ENCODE data around the gene FHOD3.

Gene FHOD3

DNA sequence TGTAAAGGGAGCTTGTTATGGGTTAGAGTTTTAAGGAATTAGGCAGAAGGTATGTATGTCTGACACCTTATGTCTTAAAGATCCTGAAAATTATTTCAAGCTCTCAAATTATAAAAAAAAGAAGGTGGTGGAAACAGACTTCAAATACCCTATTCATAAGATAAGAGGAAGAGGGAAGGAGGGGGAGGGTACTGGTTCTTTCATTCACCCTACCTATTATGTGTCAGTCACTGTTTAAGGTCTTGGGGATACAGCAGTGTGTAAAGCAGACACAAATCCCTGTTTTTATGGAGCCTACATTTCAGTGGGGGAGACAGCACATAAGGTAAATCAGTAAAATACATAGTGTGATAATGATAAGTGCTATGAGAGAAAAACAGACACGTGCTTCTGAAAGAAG is 184.4 kb downstream of the FHOD3 start:
- ChIA-PET CTCF (interaction anchor here (0.6 kb wide), 2 partner anchors 11 to 862 kb away, joined by 3 read pairs; no protein-coding TSS in a partner anchor), POLR2A (no interaction called here)
- H3K36me3 ChIP-seq (ENCODE audit: control insufficient read depth in 2 of 2, insufficient read depth in 1 of 2, low read length in 2 of 2): no peaks in the 10 kb centered on the region
- H3K4me1 ChIP-seq (ENCODE audit: control insufficient read depth, insufficient read depth, low read length): no peaks in the 10 kb centered on the region
- no peak overlapping the region for H3K4me3 ChIP-seq (ENCODE audit: low read depth, low read length)
- TF ChIP-seq ZNF623 (tag by site-specific recombination; IDR thresholded peaks at IDR 0.05): no peak
- TF ChIP-seq EGR2 (tag by site-specific recombination; IDR thresholded peaks at IDR 0.05; ENCODE audit: low read depth): no peak
- no peak for TF ChIP-seq ZBTB26 (tag by site-specific recombination; optimal IDR thresholded peaks at IDR 0.05)
- no peak for TF ChIP-seq KLF8 (tag by site-specific recombination; IDR thresholded peaks at IDR 0.05)
- TF ChIP-seq ZNF624 (tag by site-specific recombination; IDR thresholded peaks at IDR 0.05): no peak
- TF ChIP-seq ZNF621 (tag by site-specific recombination; IDR thresholded peaks at IDR 0.05): no peak
- TF ChIP-seq ZSCAN23 (tag by site-specific recombination; IDR thresholded peaks at IDR 0.05): no peak
- TF ChIP-seq GLIS1 (tag by site-specific recombination; IDR thresholded peaks at IDR 0.05): no peak
- TF ChIP-seq ZNF530 (tag by site-specific recombination; IDR thresholded peaks at IDR 0.05; ENCODE audit: low read depth): no peak
- no peak overlapping the region for H3K27ac ChIP-seq (ENCODE audit: extremely low read depth, low read depth, low read length)
- H3K9me3 ChIP-seq (ENCODE audit: control insufficient read depth, insufficient read depth, low read depth, low read length): no peaks in the 10 kb centered on the region

DNA sequence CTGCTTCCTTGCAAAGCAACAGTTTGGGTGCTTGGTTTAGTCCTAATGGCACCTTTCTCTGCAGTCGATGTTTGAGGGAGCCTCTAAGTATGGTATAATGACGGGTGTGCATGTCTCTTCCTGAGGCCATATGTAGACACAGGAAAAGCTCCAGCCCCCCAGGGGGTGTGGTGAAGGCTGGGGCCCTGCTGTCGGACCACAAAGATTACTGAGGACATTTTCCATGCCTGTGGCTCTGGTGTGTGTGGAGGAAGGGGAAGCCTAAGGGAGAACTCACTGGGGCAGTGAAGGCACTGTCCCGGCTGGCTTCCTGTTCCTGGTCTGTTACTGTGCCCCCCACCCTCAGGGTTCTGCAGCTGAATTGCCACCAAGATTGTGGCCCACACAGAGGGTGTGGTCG is 187.1 kb downstream of the FHOD3 start:
- Histone ChIP-seq H3K4me3 (ENCODE audit: low read depth, low read length) (no peak overlapping the region), H3K36me3 (ENCODE audit: control insufficient read depth in 2 of 2, insufficient read depth in 1 of 2, low read length in 2 of 2) (no peaks in the 10 kb centered on the region), H3K9me3 (ENCODE audit: control insufficient read depth, insufficient read depth, low read depth, low read length) (no peaks in the 10 kb centered on the region), H3K27ac (ENCODE audit: extremely low read depth, low read depth, low read length) (no peak overlapping the region), H3K4me1 (ENCODE audit: control insufficient read depth, insufficient read depth, low read length) (no peaks in the 10 kb centered on the region)
- ChIA-PET POLR2A (no interaction called here), CTCF (no interaction called here)
- TF ChIP-seq ZNF311 (tag by site-specific recombination; IDR thresholded peaks at IDR 0.05; ENCODE audit: borderline replicate concordance): no peak
- no peak for TF ChIP-seq KLF10 (tag by site-specific recombination; IDR thresholded peaks at IDR 0.05)
- TF ChIP-seq WT1 (tag by site-specific recombination; IDR thresholded peaks at IDR 0.05): no peak
- no peak for TF ChIP-seq ZNF747 (tag by site-specific recombination; IDR thresholded peaks at IDR 0.05)
- TF ChIP-seq ZNF449 (tag by site-specific recombination; IDR thresholded peaks at IDR 0.05): no peak
- TF ChIP-seq RBAK (tag by site-specific recombination; IDR thresholded peaks at IDR 0.05): no peak
- no peak for TF ChIP-seq GLIS2 (tag by site-specific recombination; IDR thresholded peaks at IDR 0.05)
- no peak for TF ChIP-seq ZNF366 (tag by site-specific recombination; conservative IDR thresholded peaks at IDR 0.05)
- TF ChIP-seq ZBTB7A (tag by site-specific recombination; IDR thresholded peaks at IDR 0.05; ENCODE audit: low read depth): no peak
- no peak for TF ChIP-seq ZNF514 (tag by site-specific recombination; IDR thresholded peaks at IDR 0.05)
- TF ChIP-seq ZNF677 (tag by site-specific recombination; IDR thresholded peaks at IDR 0.05): no peak
- TF ChIP-seq, protein P1, sequence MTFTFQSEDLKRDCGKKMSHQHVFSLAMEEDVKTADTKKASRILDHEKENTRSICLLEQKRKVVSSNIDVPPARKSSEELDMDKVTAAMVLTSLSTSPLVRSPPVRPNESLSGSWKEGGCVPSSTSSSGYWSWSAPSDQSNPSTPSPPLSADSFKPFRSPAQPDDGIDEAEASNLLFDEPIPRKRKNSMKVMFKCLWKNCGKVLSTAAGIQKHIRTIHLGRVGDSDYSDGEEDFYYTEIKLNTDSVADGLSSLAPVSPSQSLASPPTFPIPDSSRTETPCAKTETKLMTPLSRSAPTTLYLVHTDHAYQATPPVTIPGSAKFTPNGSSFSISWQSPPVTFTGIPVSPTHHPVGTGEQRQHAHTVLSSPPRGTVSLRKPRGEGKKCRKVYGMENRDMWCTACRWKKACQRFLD (tag by site-specific recombination; IDR thresholded peaks at IDR 0.05): no peak
- no peak for TF ChIP-seq TSHZ1 (tag by site-specific recombination; IDR thresholded peaks at IDR 0.05; ENCODE audit: borderline replicate concordance)
- TF ChIP-seq ZNF785 (tag by site-specific recombination; IDR thresholded peaks at IDR 0.05): no peak
- TF ChIP-seq ZNF211 (tag by site-specific recombination; IDR thresholded peaks at IDR 0.05; ENCODE audit: low read depth): no peak
- TF ChIP-seq, protein P2, sequence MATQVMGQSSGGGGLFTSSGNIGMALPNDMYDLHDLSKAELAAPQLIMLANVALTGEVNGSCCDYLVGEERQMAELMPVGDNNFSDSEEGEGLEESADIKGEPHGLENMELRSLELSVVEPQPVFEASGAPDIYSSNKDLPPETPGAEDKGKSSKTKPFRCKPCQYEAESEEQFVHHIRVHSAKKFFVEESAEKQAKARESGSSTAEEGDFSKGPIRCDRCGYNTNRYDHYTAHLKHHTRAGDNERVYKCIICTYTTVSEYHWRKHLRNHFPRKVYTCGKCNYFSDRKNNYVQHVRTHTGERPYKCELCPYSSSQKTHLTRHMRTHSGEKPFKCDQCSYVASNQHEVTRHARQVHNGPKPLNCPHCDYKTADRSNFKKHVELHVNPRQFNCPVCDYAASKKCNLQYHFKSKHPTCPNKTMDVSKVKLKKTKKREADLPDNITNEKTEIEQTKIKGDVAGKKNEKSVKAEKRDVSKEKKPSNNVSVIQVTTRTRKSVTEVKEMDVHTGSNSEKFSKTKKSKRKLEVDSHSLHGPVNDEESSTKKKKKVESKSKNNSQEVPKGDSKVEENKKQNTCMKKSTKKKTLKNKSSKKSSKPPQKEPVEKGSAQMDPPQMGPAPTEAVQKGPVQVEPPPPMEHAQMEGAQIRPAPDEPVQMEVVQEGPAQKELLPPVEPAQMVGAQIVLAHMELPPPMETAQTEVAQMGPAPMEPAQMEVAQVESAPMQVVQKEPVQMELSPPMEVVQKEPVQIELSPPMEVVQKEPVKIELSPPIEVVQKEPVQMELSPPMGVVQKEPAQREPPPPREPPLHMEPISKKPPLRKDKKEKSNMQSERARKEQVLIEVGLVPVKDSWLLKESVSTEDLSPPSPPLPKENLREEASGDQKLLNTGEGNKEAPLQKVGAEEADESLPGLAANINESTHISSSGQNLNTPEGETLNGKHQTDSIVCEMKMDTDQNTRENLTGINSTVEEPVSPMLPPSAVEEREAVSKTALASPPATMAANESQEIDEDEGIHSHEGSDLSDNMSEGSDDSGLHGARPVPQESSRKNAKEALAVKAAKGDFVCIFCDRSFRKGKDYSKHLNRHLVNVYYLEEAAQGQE (tag by site-specific recombination; IDR thresholded peaks at IDR 0.05): no peak
- no peak for TF ChIP-seq TRIM28 (IDR thresholded peaks at IDR 0.05; ENCODE audit: borderline replicate concordance, low read length)
- TF ChIP-seq PRDM1 (tag by site-specific recombination; IDR thresholded peaks at IDR 0.05): no peak
